HCT116 (cell line): ENCODE results near the gene EPHA3. TPM values are rescaled to one million over a fixed set of nuclear protein-coding genes. Genes with fewer than 3 reads are reported as not detected.

ENCODE experiments used
- ATAC-seq: fragments of 200-7000 bp; cut with Tn5 transposase; 2 replicates; pipeline ENCODE4 v1.9.1; 2020; ENCODE audit warnings: mild to moderate bottlenecking, moderate library complexity
- BruUV-seq: library from RNA; stranded (reverse); fragments of 400-500 nt; replicated peaks from 2 replicates; lab custom pipeline; 2021; lab: Mats Ljungman, UMichigan
- CTCF ChIA-PET: fragments of 300-600 bp; sonication (Branson Sonifier 250); formaldehyde crosslinking; loops from one replicate; lab custom pipeline; 2021; ENCODE audit warnings: antibody characterized with exemption; lab: Charles Lee
- POLR2A ChIA-PET: fragments of 300-600, 350-600 bp; sonication (Branson Sonifier 250); formaldehyde crosslinking; loops from one replicate; lab custom pipeline; 2021; ENCODE audit warnings: antibody characterized with exemption; lab: Charles Lee
- RAD21 ChIA-PET, 2 experiments: fragments of 300-600 bp; sonication (Branson Sonifier 250); formaldehyde crosslinking; loops; one replicate each; lab custom pipeline; 2023; ENCODE audit warnings: low total read pairs in 2 of 2; ENCODE audit not compliant: uncharacterized antibody in 2 of 2, unreplicated experiment in 2 of 2, low non-redundant PET in 1 of 2; lab: Charles Lee
- DNase-seq: peaks from one replicate; pipeline ENCODE4 v3.0.0-alpha.2; 2010; ENCODE audit warnings: low read depth, low spot score
- H2AFZ ChIP-seq: fragments of 200-600 bp; shearing (Covaris generic), sonication (generic); 2 replicates; pipeline ENCODE4 v1.6.1; 2017; ENCODE audit warnings: low read depth, mixed run types, mixed read lengths, antibody characterized with exemption, low read length; ENCODE audit not compliant: poor library complexity, severe bottlenecking
- H3K27ac ChIP-seq: 2 replicates; pipeline ENCODE4 v1.5.1; 2012; ENCODE audit warnings: low read depth, low read length
- H3K27me3 ChIP-seq: fragments of 200-600 bp; sonication (generic); 2 replicates; pipeline ENCODE4 v1.6.1; 2016; ENCODE audit warnings: mixed run types, low read length, mixed read lengths; ENCODE audit not compliant: insufficient read depth
- H3K36me3 ChIP-seq, 2 experiments: fragments of 200-500 bp in 1 of 2; fragments of 200-600 bp in 1 of 2; sonication (Bioruptor generic) in 1 of 2; sonication (generic) in 1 of 2; 2 replicates each; pipeline versions ENCODE4 v1.5.1 to v1.6.1; 2014 to 2016; ENCODE audit warnings: low read length in 2 of 2, inconsistent platforms in 1 of 2, mixed read lengths in 1 of 2, mixed run types in 1 of 2; ENCODE audit not compliant: insufficient read depth in 2 of 2, control insufficient read depth in 1 of 2
- H3K4me1 ChIP-seq, 2 experiments: fragments of 200-600 bp in 1 of 2; sonication (generic) in 1 of 2; 2 replicates each; pipeline versions ENCODE4 v1.5.1 to v1.6.1; 2012 to 2017; ENCODE audit warnings: low read length in 2 of 2, inconsistent platforms in 1 of 2, mild to moderate bottlenecking in 1 of 2, mixed read lengths in 1 of 2, mixed run types in 1 of 2, moderate library complexity in 1 of 2; ENCODE audit not compliant: insufficient read depth in 2 of 2, control insufficient read depth in 1 of 2
- H3K4me2 ChIP-seq: fragments of 200-600 bp; sonication (generic); 2 replicates; pipeline ENCODE4 v1.6.1; 2017; ENCODE audit warnings: mixed run types, low read length, mixed read lengths
- H3K4me3 ChIP-seq, 2 experiments: fragments of 200-600 bp in 1 of 2; sonication (generic) in 1 of 2; replicated peaks in 1 of 2; 2 replicates each; pipeline ENCODE4 v1.5.1; 2011 to 2016; ENCODE audit warnings: low read length in 2 of 2, control low read depth in 1 of 2, low read depth in 1 of 2, mild to moderate bottlenecking in 1 of 2, mixed read lengths in 1 of 2, mixed run types in 1 of 2
- H3K79me2 ChIP-seq: fragments of 200-600 bp; sonication (generic); 2 replicates; pipeline ENCODE4 v1.6.1; 2017; ENCODE audit warnings: mild to moderate bottlenecking, mixed run types, low read length, moderate library complexity, mixed read lengths; ENCODE audit not compliant: insufficient read depth
- H3K9ac ChIP-seq: fragments of 200-600 bp; sonication (generic); 2 replicates; pipeline ENCODE4 v1.6.1; 2016; ENCODE audit warnings: low read length, mixed read lengths
- H3K9me2 ChIP-seq: fragments of 200-600 bp; sonication (generic), shearing (Covaris generic); 2 replicates; pipeline ENCODE4 v1.6.1; 2017; ENCODE audit warnings: mixed run types, mild to moderate bottlenecking, moderate library complexity; ENCODE audit not compliant: insufficient read depth
- H3K9me3 ChIP-seq, 2 experiments: fragments of 200-500 bp in 1 of 2; fragments of 200-600 bp in 1 of 2; sonication (Bioruptor generic) in 1 of 2; sonication (generic) in 1 of 2; 2 replicates each; pipeline ENCODE4 v1.6.1; 2014 to 2017; ENCODE audit warnings: low read length in 2 of 2, mixed read lengths in 2 of 2, inconsistent platforms in 1 of 2, low read depth in 1 of 2, mild to moderate bottlenecking in 1 of 2, mixed run types in 1 of 2, moderate library complexity in 1 of 2; ENCODE audit not compliant: control insufficient read depth in 1 of 2, insufficient read depth in 1 of 2
- H4K20me1 ChIP-seq: fragments of 200-600 bp; sonication (generic), shearing (Covaris generic); 2 replicates; pipeline ENCODE4 v1.6.1; 2017; ENCODE audit warnings: mixed run types, mild to moderate bottlenecking, moderate library complexity; ENCODE audit not compliant: insufficient read depth
- CEBPB ChIP-seq: IDR thresholded peaks from 2 replicates; pipeline ENCODE4 v1.6.1; 2012; ENCODE audit warnings: low read depth
- CTCF ChIP-seq, 3 experiments: fragments of 200-600 bp in 1 of 3; sonication (generic) in 1 of 3; IDR thresholded peaks in 2 of 3; conservative IDR thresholded peaks in 1 of 3; 2 replicates each; pipeline ENCODE4 v1.5.1; 2012 to 2017; ENCODE audit warnings: low read depth in 2 of 3, low read length in 2 of 3, antibody characterized with exemption in 1 of 3, borderline replicate concordance in 1 of 3, control low read depth in 1 of 3, mild to moderate bottlenecking in 1 of 3, mixed read lengths in 1 of 3, mixed run types in 1 of 3, moderate library complexity in 1 of 3; ENCODE audit not compliant: insufficient read depth in 1 of 3
- EGR1 ChIP-seq: IDR thresholded peaks from 2 replicates; pipeline ENCODE4 v1.6.1; 2012; ENCODE audit warnings: low read depth
- ELF1 ChIP-seq: IDR thresholded peaks from 2 replicates; pipeline ENCODE4 v1.6.1; 2012; ENCODE audit warnings: low read depth, borderline replicate concordance
- EZH2 ChIP-seq: fragments of 200-600 bp; sonication (generic); IDR thresholded peaks from 2 replicates; pipeline ENCODE4 v1.6.1; 2017; ENCODE audit warnings: antibody characterized with exemption, mixed run types
- EZH2phosphoT487 ChIP-seq: fragments of 200-600 bp; IDR thresholded peaks from 2 replicates; pipeline ENCODE4 v1.6.1; 2018; ENCODE audit warnings: antibody characterized with exemption, borderline replicate concordance
- MAX ChIP-seq: IDR thresholded peaks from 2 replicates; pipeline ENCODE4 v1.6.1; 2012
- POLR2A ChIP-seq: IDR thresholded peaks from 2 replicates; pipeline ENCODE4 v1.7.0; 2011; ENCODE audit warnings: borderline replicate concordance; ENCODE audit not compliant: insufficient read depth, insufficient read length; ENCODE audit errors: extremely low read depth
- RAD21 ChIP-seq: IDR thresholded peaks from 2 replicates; pipeline ENCODE4 v1.6.1; 2012; ENCODE audit warnings: low read depth, mild to moderate bottlenecking
- SRF ChIP-seq: IDR thresholded peaks from 2 replicates; pipeline ENCODE4 v1.6.1; 2012; ENCODE audit warnings: low read depth
- TCF7L2 ChIP-seq: IDR thresholded peaks from 2 replicates; pipeline ENCODE4 v1.7.0; 2011; ENCODE audit warnings: borderline replicate concordance, inconsistent platforms; ENCODE audit not compliant: insufficient read depth, insufficient read length; ENCODE audit errors: extremely low read depth
- ZFX ChIP-seq: fragments of 450-650 bp; IDR thresholded peaks from 2 replicates; pipeline ENCODE4 v1.6.1; 2017
- intact Hi-C: fragments of 100-400 bp; cut with micrococcal nuclease; formaldehyde crosslinking; loops from 2 replicates; pipeline ENCODE4 v1.10.0; 2022
- total RNA-seq: library from RNA; stranded (reverse); gene quantifications from one replicate; pipeline ENCODE4 v1.2.1, GENCODE V29; 2021; ENCODE audit not compliant: unreplicated experiment

EPHA3 gene
- total RNA-seq, 1 experiment from 2014 or later, result not detected

- no peaks in the 10 kb centered on the region for H3K4me1 ChIP-seq
These were observed 5.9 kb downstream of the EPHA3 start for GRCh38 chr3:89113344-89113743.

More at GRCh38 chr3:89113344-89113743, 5.9 kb downstream of the EPHA3 start:
- H3K9me2 ChIP-seq, result no peaks in the 10 kb centered on the region
- H3K9ac ChIP-seq, result no peak overlapping the region
- H3K9me3 ChIP-seq, result peaks cover 7 to 25% of the 10 kb centered on the region in 2 experiments; a peak in 2 of 4 replicates
- ATAC-seq (no peak), DNase-seq (no peak)
- CTCF ChIA-PET, result no interaction called here
- intact Hi-C loops, result no loop called here
- no peak for TF ChIP-seq RAD21
- no peak for TF ChIP-seq MAX
- no peak for TF ChIP-seq ELF1
- TF ChIP-seq EZH2phosphoT487, result no peak
- TF ChIP-seq EGR1, result no peak
- TF ChIP-seq EZH2, result no peak
- no peak for TF ChIP-seq CTCF (IDR thresholded peaks at IDR 0.05 in 2 of 3, conservative IDR thresholded peaks at IDR 0.05 in 1 of 3; ENCODE audit: borderline replicate concordance in 1 of 3, insufficient read depth in 1 of 3, low read depth in 2 of 3, low read length in 2 of 3)
- TF ChIP-seq CEBPB, result no peak
- TF ChIP-seq TCF7L2, result no peak
- TF ChIP-seq POLR2A, result no peak
- TF ChIP-seq SRF, result no peak
- no peak for TF ChIP-seq ZFX
- no TSS peak for BruUV-seq
- no peaks in the 10 kb centered on the region for H4K20me1 ChIP-seq
- H2AFZ ChIP-seq, result no peak overlapping the region
- POLR2A ChIA-PET, result no interaction called here
- no peak overlapping the region for H3K27ac ChIP-seq
- H3K4me2 ChIP-seq, result no peak overlapping the region
- H3K4me3 ChIP-seq, result no peak overlapping the region
- no peaks in the 10 kb centered on the region for H3K36me3 ChIP-seq
- no peaks in the 10 kb centered on the region for H3K79me2 ChIP-seq
- RAD21 ChIA-PET, result no interaction called here
- H3K27me3 ChIP-seq, result no peaks in the 10 kb centered on the region
